ENCODE results near the gene SURF6.
"Not testable (repeated sequence)": the region's sequence is repeated elsewhere in the genome, so short reads cannot be mapped to it uniquely, and the experiment has no call there.

SURF6 gene

DNA sequence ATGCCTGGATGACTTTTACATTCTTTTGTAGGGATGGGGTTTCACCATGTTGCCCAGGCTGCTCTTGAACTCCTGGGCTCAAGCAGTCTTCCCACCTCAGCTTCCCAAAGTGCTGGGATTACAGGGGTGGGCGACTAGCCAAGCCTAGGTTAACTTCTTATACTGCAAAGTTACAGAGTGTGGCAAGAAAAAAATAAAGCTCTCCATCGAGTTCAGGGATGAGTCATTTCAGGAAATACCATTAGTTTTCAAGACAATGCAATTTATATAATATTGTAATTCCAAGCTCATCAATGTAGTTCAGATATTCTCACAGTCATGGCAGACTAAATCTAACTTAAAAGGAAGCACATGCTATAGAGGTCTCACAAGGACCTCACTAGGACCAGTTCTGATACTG lies 49.5 kb downstream of the SURF6 start:
- no peak for DNase-seq (ENCODE audit: low spot score)

DNA sequence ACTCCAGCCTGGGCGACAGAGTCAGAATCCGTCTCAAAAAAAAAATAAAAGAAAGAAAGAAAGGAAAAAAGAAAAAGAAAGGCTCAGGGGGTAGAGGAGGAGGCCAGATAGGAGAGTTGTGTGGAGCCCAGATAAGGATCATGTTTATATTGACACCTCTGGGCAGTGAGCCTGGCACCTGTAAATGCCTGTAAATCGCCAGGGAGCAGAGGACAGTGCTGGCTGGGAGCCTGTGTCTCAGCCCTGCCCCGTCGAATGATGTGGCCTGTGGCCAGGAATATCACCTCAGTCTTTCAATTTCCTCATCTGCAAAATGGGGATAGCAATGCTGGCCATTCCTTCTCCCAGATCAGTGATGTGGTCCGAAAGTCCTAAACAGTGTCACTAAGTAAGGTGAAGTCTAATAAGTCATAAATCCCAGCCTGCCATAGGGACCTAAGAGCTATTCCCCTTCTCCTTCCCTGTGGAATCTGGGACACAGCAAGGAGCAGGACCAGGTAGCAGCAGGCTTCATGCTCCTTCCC lies 50.7 kb downstream of the SURF6 start:
- DNase-seq (ENCODE audit: low spot score), result no peak

DNA sequence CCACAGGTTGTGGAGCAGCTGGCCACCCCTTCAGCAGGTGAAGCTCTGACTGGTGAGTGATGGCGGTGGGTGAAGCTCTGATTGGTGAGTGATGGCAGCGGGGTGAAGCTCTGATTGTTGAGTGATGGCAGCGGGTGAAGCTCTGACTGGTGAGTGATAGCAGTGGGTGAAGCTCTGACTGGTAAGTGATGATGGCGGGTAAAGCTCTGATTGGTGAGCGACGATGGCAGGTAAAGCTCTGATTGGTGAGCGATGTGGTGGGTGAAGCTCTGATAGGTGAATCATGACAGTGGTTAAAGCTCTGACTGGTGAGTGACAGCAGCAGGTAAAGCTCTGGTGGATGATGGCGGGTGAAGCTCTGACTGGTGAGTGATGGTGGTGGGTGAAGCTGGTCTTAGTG lies 51.6 kb downstream of the SURF6 start:
- DNase-seq (ENCODE audit: low spot score), result no peak

DNA sequence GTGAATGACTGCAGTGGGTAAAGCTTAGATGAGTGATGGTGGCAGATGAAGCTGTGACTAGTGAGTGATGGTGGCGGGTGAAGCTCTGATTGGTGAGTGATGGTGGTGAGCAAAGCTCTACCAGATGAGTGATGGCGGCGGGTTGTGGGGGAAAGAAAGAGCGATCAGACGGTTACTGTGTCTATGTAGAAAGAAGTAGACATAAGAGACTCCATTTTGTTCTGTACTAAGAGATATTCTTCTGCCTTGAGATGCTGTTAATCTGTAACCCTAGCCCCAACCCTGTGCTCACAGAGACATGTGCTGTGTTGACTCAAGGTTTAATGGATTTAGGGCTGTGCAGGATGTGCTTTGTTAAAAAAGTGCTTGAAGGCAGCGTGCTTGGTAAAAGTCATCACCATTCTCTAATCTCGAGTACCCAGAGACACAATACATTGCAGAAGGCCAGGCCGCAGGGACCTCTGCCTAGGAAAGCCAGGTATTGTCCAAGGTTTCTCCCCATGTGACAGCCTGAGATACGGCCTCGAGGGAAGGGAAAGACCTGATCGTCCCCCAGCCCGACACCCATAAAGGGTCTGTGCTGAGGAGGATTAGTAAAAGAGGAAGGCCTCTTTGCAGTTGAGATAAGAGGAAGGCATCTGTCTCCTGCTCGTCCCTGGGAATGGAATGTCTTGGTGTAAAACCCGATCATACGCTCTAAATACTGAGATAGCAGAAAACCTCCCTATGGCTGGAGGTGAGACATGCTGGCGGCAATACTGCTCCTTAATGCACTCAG lies 52.5 kb downstream of the SURF6 start:
- not testable (repeated sequence) for DNase-seq (ENCODE audit: low spot score)

DNA sequence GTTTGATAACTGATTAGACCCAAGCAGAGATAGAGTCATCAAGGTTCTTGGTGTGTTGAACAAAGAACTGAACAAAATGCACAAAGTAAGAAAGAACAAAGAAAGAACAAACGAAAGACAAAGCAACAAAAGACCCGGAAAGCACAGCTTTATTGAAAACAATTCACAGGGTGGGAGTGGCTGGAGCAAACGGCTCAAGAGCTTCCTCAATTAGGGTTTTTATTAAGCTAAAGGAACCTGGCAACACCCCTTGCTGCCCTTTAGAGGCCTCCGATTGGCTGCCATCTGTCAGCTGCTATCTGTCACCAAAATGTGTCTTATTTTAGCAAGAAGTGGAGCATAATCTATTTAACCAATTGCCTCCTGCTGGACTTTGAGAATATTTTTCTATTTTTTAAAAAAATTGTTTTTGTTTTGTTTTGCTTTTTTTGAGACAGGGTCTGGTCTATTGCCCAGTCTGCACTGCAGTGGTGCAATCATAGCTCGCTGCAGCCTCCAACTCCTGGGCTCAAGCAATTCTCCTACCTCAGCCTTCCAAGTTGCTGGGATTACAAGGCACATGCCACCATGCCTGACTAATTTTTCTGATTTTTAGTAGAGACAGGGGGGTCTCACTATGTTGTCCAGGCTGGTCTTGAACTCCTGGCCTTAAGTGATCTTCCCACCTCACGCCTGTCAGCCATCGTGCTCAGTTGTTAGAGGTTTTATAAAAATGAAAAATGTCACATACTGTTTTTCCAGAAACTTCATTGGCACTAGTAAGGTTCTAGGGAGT lies 53.3 kb downstream of the SURF6 start:
- DNase-seq (ENCODE audit: low spot score), result no peak

DNA sequence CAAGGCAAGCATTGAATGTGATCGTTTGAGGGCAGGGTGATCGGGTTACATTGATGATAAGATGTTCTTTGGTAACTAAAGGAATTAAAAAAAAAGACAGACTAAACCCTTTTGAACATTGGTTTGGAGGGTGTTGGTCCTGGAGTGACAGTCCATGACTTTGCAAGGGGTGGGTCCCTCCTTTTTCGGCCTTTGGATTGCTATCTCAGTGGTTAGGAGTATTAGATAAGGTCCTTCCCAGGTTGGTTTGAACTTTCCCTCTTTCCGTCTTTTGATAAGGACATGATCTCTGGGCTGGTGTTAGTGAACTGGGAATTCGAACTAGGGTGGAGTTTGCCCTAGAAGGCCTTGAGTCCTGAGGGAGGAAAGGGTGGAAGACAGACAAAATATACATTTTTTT lies 55.6 kb downstream of the SURF6 start:
- DNase-seq (ENCODE audit: low spot score), result no peak
